T-helper 2 cell treated with Interferon-gamma antibody and Interleukin-4, amounts not matched to agents 5 μg/mL and 100 μg/mL, for 36 hours (primary cell): ENCODE measurements around the gene MAGEA11.
"Not testable (repeated sequence)": the region's sequence is repeated elsewhere in the genome, so short reads cannot be mapped to it uniquely, and the experiment has no call there.

Experiments
- DNase-seq: peaks from one replicate; pipeline ENCODE4 v3.0.0; 2021; ENCODE audit warnings: low spot score
- H3K27ac Mint-ChIP-seq: one replicate; pipeline ENCODE4 v1.8.0; 2021; ENCODE audit warnings: mild to moderate bottlenecking, mixed read lengths
- H3K27me3 Mint-ChIP-seq: one replicate; pipeline ENCODE4 v1.8.0; 2021; ENCODE audit warnings: low read depth, mixed read lengths
- H3K36me3 Mint-ChIP-seq: one replicate; pipeline ENCODE4 v1.8.0; 2021; ENCODE audit warnings: low read depth, mixed read lengths
- H3K4me1 Mint-ChIP-seq: one replicate; pipeline ENCODE4 v1.8.0; 2021; ENCODE audit warnings: low read depth, mixed read lengths
- H3K4me3 Mint-ChIP-seq: one replicate; pipeline ENCODE4 v1.8.0; 2022; ENCODE audit warnings: mild to moderate bottlenecking, moderate library complexity, mixed read lengths
- H3K9me3 Mint-ChIP-seq: one replicate; pipeline ENCODE4 v1.8.0; 2021; ENCODE audit warnings: mixed read lengths

MAGEA11 gene, protein sequence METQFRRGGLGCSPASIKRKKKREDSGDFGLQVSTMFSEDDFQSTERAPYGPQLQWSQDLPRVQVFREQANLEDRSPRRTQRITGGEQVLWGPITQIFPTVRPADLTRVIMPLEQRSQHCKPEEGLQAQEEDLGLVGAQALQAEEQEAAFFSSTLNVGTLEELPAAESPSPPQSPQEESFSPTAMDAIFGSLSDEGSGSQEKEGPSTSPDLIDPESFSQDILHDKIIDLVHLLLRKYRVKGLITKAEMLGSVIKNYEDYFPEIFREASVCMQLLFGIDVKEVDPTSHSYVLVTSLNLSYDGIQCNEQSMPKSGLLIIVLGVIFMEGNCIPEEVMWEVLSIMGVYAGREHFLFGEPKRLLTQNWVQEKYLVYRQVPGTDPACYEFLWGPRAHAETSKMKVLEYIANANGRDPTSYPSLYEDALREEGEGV

GRCh38 chrX:149711545-149712236 lies at the start of gene MAGEA11:
MAGEA11 (plus strand) TSS chrX:149712060; CDS start chrX:149713160, 1,100 bp downstream.
- Mint-ChIP-seq H3K27me3 (peaks cover 2% of the 10 kb centered on the region), H3K27ac (no peak within 1 kb of the TSS), H3K4me3 (no peak within 1 kb of the TSS), H3K4me1 (no peaks in the 10 kb centered on the region), H3K36me3 (no peaks in the 10 kb centered on the region), H3K9me3 (no peaks in the 10 kb centered on the region)
- no peak for DNase-seq

GRCh38 chrX:149675088-149675487 lies 36.8 kb upstream of the MAGEA11 start:
- H3K27me3 Mint-ChIP-seq, H3K27ac Mint-ChIP-seq, H3K9me3 Mint-ChIP-seq, H3K4me1 Mint-ChIP-seq, H3K36me3 Mint-ChIP-seq, DNase-seq, H3K4me3 Mint-ChIP-seq: not testable (repeated sequence)

- DNase-seq, H3K27me3 Mint-ChIP-seq, H3K4me1 Mint-ChIP-seq, H3K36me3 Mint-ChIP-seq, H3K9me3 Mint-ChIP-seq, H3K27ac Mint-ChIP-seq, H3K4me3 Mint-ChIP-seq: not testable (repeated sequence)
These were observed 36.3 kb upstream of the MAGEA11 start for GRCh38 chrX:149675554-149675953.

- not testable (repeated sequence) for H3K4me3 Mint-ChIP-seq, H3K27ac Mint-ChIP-seq, H3K4me1 Mint-ChIP-seq, DNase-seq, H3K27me3 Mint-ChIP-seq, H3K9me3 Mint-ChIP-seq, H3K36me3 Mint-ChIP-seq
These were observed 32.6 kb upstream of the MAGEA11 start for GRCh38 chrX:149679164-149679678.

- no peaks in the 10 kb centered on the region for H3K4me1 Mint-ChIP-seq
These were observed 30.7 kb upstream of the MAGEA11 start for GRCh38 chrX:149681182-149681581.

DNA sequence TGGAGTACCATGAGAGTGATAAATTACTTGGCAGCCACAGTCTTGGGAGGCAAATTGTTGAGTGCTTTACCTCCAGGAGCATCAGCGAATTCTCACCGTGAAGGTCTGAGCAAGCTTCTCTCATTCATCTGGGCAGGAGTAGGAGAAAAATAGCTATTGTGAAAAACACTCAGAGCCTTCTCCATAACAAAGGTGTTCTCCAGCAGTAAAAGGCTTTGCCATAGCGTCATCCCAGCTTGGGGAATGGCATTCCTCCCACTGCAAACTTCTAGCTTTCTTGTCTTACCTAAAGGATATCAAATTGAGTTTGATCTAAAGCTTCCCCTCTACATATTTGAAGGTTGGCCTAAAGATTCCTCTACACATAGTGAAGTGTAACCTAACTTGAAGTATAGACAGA lies 29.8 kb upstream of the MAGEA11 start:
- Mint-ChIP-seq H3K36me3 (no peaks in the 10 kb centered on the region), H3K4me3 (no peak overlapping the region), H3K9me3 (no peaks in the 10 kb centered on the region), H3K27me3 (peaks cover 2% of the 10 kb centered on the region), H3K27ac (no peak overlapping the region), H3K4me1 (no peaks in the 10 kb centered on the region)
- DNase-seq: no peak

More at GRCh38 chrX:149681182-149681581, 30.7 kb upstream of the MAGEA11 start:
- Mint-ChIP-seq H3K27ac (no peak overlapping the region), H3K36me3 (no peaks in the 10 kb centered on the region), H3K27me3 (peaks cover 2% of the 10 kb centered on the region), H3K4me3 (no peak overlapping the region), H3K9me3 (no peaks in the 10 kb centered on the region)
- no peak for DNase-seq

- H3K4me1 Mint-ChIP-seq: no peaks in the 10 kb centered on the region
- H3K27ac Mint-ChIP-seq: no peak overlapping the region
- no peaks in the 10 kb centered on the region for H3K9me3 Mint-ChIP-seq
- no peaks in the 10 kb centered on the region for H3K36me3 Mint-ChIP-seq
- H3K4me3 Mint-ChIP-seq: no peak overlapping the region
- H3K27me3 Mint-ChIP-seq: peaks cover 2% of the 10 kb centered on the region
- no peak for DNase-seq
These were observed 28.6 kb upstream of the MAGEA11 start for GRCh38 chrX:149682956-149683947.

DNA sequence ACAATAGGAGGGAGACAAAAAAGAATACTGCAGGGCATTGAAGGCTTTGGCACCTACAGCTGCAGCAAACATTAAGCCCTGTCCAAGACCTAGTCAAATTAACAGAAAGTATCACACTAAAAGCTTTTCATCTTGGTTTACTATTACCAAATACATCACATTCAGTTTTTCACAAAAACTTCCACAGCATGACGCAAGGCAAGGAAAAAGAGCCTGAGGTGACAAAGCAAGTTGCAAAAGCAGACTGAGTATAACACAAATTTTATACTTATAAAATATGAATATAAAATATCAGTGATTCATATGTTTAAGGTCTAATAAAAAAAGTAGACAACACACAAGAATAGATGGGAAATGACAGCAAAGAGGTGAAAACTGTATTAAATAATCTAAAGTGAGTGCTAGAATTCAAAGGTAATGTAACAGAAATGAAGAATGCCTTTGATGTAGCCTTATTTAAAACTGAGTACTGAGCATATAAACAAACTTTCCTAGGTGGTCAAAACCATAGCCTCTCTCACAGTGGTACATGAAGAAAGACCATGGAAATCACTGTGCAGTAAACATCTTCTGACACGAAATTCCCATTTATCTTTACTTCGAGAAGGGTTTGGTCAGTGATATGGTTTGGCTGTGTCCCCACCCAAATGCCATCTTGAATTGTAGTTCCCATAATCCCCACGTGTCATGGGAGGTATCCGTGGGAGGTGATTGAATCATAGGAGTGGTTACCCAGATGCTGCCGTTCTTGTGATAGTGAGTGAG lies 27.7 kb upstream of the MAGEA11 start:
- H3K36me3 Mint-ChIP-seq: no peaks in the 10 kb centered on the region
- no peaks in the 10 kb centered on the region for H3K9me3 Mint-ChIP-seq
- peaks cover 2% of the 10 kb centered on the region for H3K27me3 Mint-ChIP-seq
- H3K4me1 Mint-ChIP-seq: no peaks in the 10 kb centered on the region
- no peak for DNase-seq
- H3K27ac Mint-ChIP-seq: no peak overlapping the region
- no peak overlapping the region for H3K4me3 Mint-ChIP-seq

- peaks cover 6% of the 10 kb centered on the region for H3K9me3 Mint-ChIP-seq
- H3K4me3 Mint-ChIP-seq: no peak overlapping the region
These were observed 23.9 kb upstream of the MAGEA11 start for GRCh38 chrX:149687991-149688390.

GRCh38 chrX:149688552-149688951 lies 23.3 kb upstream of the MAGEA11 start:
- peaks cover 8% of the 10 kb centered on the region for H3K27me3 Mint-ChIP-seq
- DNase-seq: no peak

More at GRCh38 chrX:149687991-149688390, 23.9 kb upstream of the MAGEA11 start:
- Mint-ChIP-seq H3K36me3 (no peaks in the 10 kb centered on the region), H3K27ac (no peak overlapping the region), H3K27me3 (peaks cover 8% of the 10 kb centered on the region), H3K4me1 (no peaks in the 10 kb centered on the region)
- DNase-seq: no peak

DNA sequence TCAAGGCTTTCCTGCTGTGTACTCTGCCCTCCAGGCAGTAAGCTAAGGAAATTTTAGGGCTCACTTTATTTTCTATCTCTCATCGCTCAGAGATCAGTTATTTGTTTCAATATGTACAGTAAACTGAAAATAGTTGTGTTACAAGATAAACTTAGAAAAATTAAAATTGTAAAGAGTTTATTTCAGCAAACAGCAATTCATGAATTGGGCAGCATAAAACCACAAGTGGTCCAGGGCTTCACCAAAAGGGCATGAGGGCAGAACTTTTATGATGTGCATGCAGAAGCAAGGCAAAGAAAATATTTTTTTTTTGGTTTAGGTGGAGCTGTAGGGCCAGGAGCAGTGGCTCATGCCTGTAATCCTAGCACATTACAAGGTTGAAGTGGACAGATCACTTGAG lies 20.1 kb upstream of the MAGEA11 start:
- Mint-ChIP-seq H3K27me3 (peaks cover 5% of the 10 kb centered on the region), H3K27ac (no peak overlapping the region), H3K4me1 (no peaks in the 10 kb centered on the region), H3K9me3 (peaks cover 6% of the 10 kb centered on the region), H3K36me3 (no peaks in the 10 kb centered on the region), H3K4me3 (no peak overlapping the region)
- no peak for DNase-seq

More at GRCh38 chrX:149688552-149688951, 23.3 kb upstream of the MAGEA11 start:
- H3K27ac Mint-ChIP-seq: no peak overlapping the region
- H3K4me1 Mint-ChIP-seq: no peaks in the 10 kb centered on the region
- H3K9me3 Mint-ChIP-seq: peaks cover 6% of the 10 kb centered on the region
- H3K36me3 Mint-ChIP-seq: no peaks in the 10 kb centered on the region
- H3K4me3 Mint-ChIP-seq: no peak overlapping the region

DNA sequence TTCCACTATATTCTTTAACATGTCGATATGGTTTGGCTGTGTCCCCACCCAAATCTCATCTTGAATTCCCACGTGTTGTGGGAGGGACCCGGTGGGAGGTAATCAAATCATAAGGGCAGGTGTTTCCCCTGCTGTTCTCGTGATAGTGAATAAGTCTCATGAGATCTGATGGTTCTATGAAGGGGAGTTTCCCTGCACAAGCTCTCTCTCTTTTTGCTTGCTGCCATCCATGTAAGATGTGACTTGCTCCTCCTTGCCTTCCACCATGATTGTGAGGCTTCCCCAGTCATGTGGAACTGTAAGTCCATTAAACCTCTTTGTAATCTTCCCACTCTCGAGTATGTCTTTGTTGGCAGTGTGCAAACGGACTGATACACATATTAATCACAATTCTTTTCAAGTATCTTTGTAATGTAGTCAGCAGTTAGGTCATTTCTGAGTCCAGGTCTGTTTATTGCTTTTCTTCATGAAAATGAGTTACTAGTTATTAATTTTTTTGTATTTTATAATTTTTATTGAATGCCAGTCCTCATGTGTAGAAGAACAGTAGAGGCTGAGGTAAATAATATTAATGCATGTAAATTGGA lies 19.1 kb upstream of the MAGEA11 start:
- not testable (repeated sequence) for H3K9me3 Mint-ChIP-seq, DNase-seq, H3K27ac Mint-ChIP-seq, H3K36me3 Mint-ChIP-seq, H3K4me1 Mint-ChIP-seq, H3K27me3 Mint-ChIP-seq, H3K4me3 Mint-ChIP-seq

DNA sequence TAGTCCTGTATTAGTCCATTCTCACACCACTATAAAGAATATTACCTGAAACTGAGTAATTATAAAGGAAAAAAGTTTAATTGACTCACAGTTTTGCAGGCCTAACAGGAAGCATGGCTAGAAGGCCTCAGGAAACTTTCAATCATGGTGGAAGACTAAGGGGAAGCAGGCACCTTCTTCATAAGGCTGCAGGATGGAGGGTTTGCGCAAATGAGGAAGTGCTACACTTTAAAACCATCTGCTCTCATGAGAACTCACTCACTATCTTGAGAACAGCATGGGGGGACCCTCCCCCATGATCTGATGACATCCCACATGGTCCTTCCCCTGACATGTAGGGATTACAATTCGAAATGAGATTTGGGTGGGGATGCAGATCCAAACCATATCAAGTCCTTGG lies 12.1 kb upstream of the MAGEA11 start:
- DNase-seq: no peak
- Mint-ChIP-seq H3K27me3 (no peaks in the 10 kb centered on the region), H3K4me1 (no peaks in the 10 kb centered on the region), H3K4me3 (no peak overlapping the region), H3K9me3 (no peaks in the 10 kb centered on the region), H3K27ac (no peak overlapping the region), H3K36me3 (no peaks in the 10 kb centered on the region)
